H1 (cell line): ENCODE measurements around the gene CDH7. TPM values are rescaled to one million over a fixed set of nuclear protein-coding genes. Genes with fewer than 3 reads are reported as not detected.

Experiments
- ASH2L ChIP-seq: fragments of 200-600, 300-600 bp; sonication (generic); IDR thresholded peaks from one replicate; pipeline ENCODE4 v1.7.1; 2017; ENCODE audit warnings: low read length
- CHD2 ChIP-seq: IDR thresholded peaks from 2 replicates; pipeline ENCODE4 v1.6.1; 2012; ENCODE audit warnings: low read length, improper control_type of control experiment
- CHD7 ChIP-seq: fragments of 300-600 bp; sonication (generic); IDR thresholded peaks from 2 replicates; pipeline ENCODE4 v1.7.1; 2012; ENCODE audit warnings: low read length, moderate library complexity, mild to moderate bottlenecking, inconsistent platforms; ENCODE audit not compliant: insufficient replicate concordance
- KDM4A ChIP-seq: IDR thresholded peaks from one replicate; pipeline ENCODE4 v1.7.1; 2012; ENCODE audit warnings: low read depth, mild to moderate bottlenecking, moderate library complexity, low read length, inconsistent platforms; ENCODE audit not compliant: severe bottlenecking
- RBBP5 ChIP-seq: IDR thresholded peaks from 2 replicates; pipeline ENCODE4 v1.7.1; 2012; ENCODE audit warnings: low read depth, mild to moderate bottlenecking, inconsistent platforms, low read length, moderate library complexity, borderline replicate concordance
- polyA plus RNA-seq, 7 experiments: library from polyadenylated mRNA; depleted of rRNA in 3 of 7; stranded (reverse) in 5 of 7; unstranded in 2 of 7; fragments of >200 nt in 5 of 7; fragments of 200-250 nt in 2 of 7; gene quantifications; 1 replicate in 5 of 7; 2 replicates in 1 of 7; 4 replicates in 1 of 7; pipeline versions ENCODE4 v1.2.1 to v1.2.3, GENCODE V29; 2011 to 2013; ENCODE audit warnings: missing spikeins in 2 of 7, mixed read lengths in 2 of 7
- total RNA-seq: library from RNA; stranded (reverse); fragmentation: NEBNext Ultra II Directional; extraction: Animal tissue kit (Norgen Biotek cat#: 25700); gene quantifications from 2 replicates; pipeline ENCODE4 v1.2.1, GENCODE V29; 2021

CDH7 gene
- total and polyA plus RNA-seq, 2 of the 8 experiments (the other 6 are each of a cell fraction or from before 2014, with no cell fraction given) = 1.00 to 1.5 TPM

- TF ChIP-seq CHD7 (no peak), ASH2L (no peak), CHD2 (no peak), KDM4A (no peak), RBBP5 (no peak)
Measured at GRCh38 chr18:65869527-65869926, 118.7 kb downstream of the CDH7 start (continued).
